Stomach (tissue), 9 donors: ENCODE data around the gene ZBTB44. TPM values are rescaled to one million over a fixed set of nuclear protein-coding genes. Genes with fewer than 3 reads are reported as not detected.
"Not testable (repeated sequence)": the region's sequence is repeated elsewhere in the genome, so short reads cannot be mapped to it uniquely, and the experiment has no call there.

Experiments
- DNase-seq, 2 donors: peaks; one replicate each; pipeline versions ENCODE4 v3.0.0 to v3.0.0-alpha.2; 2013 to 2019
- H3K27ac ChIP-seq, 5 donors: fragments of 200-600 bp in 4 of 5; sonication (generic) in 4 of 5; one replicate each; pipeline ENCODE4 v1.5.1; 2013 to 2019; ENCODE audit warnings: mild to moderate bottlenecking in 1 of 5, moderate library complexity in 1 of 5
- H3K27me3 ChIP-seq, 3 donors: fragments of 200-600 bp; sonication (generic); one replicate each; pipeline ENCODE4 v1.5.1; 2017 to 2019; ENCODE audit warnings: mixed run types in 1 of 3
- H3K36me3 ChIP-seq, 4 donors: fragments of 200-600 bp; sonication (generic); 1 replicate in 3 of 4; 2 replicates in 1 of 4; pipeline ENCODE4 v1.5.1; 2016 to 2019
- H3K4me1 ChIP-seq, 4 donors: fragments of 200-600 bp; sonication (generic); one replicate each; pipeline ENCODE4 v1.5.1; 2016 to 2019
- H3K4me3 ChIP-seq, 4 donors: fragments of 200-600 bp; sonication (generic) in 3 of 4; one replicate each; pipeline ENCODE4 v1.5.1; 2016 to 2019; ENCODE audit warnings: mild to moderate bottlenecking in 1 of 4
- H3K9me3 ChIP-seq, 4 donors: fragments of 200-600 bp; sonication (generic); one replicate each; pipeline ENCODE4 v1.5.1; 2016 to 2019
- EP300 ChIP-seq: sonication (generic); formaldehyde crosslinking; IDR thresholded peaks from one replicate; pipeline ENCODE4 v1.6.1; 2017; ENCODE audit warnings: antibody characterized with exemption
- POLR2A ChIP-seq, 4 donors: fragments of 450-650 bp; IDR thresholded peaks; one replicate each; pipeline ENCODE4 v1.6.1; 2016; ENCODE audit warnings: antibody characterized with exemption in 4 of 4, control low read depth in 2 of 4, mild to moderate bottlenecking in 1 of 4, moderate library complexity in 1 of 4
- POLR2AphosphoS5 ChIP-seq, 3 donors: sonication (generic); formaldehyde crosslinking; IDR thresholded peaks; one replicate each; pipeline ENCODE4 v1.6.1; 2016; ENCODE audit warnings: antibody characterized with exemption in 3 of 3
- WGBS, 5 donors: extraction: QIAGEN DNeasy Blood & Tissue Kit in 3 of 5; methylation state at CpG; one replicate each; pipeline versions ENCODE4 v1.1.5 to v1.1.7; 2013 to 2018; 5-methylcytosine and 5-hydroxymethylcytosine counted together
- intact Hi-C: fragments of 100-400 bp; cut with DNase I; formaldehyde crosslinking; loops from one replicate; pipeline ENCODE4 v1.15.1; 2023; ENCODE audit warnings: low total_unique reads
- polyA plus RNA-seq, 3 donors: library from polyadenylated mRNA; stranded (reverse); fragments of 200-250 nt; gene quantifications; one replicate each; pipeline ENCODE4 v1.2.3, GENCODE V29; 2013
- total RNA-seq, 5 donors: library from RNA; depleted of rRNA; stranded (reverse); fragments of >200 nt; gene quantifications; one replicate each; pipeline versions ENCODE4 v1.1.0 to v1.2.3, GENCODE V29; 2014 to 2016
- TF ChIP-seq, protein P1 (sequence below), 7 experiments: fragments of 450-650 bp in 4 of 7; fragments of 200-600 bp in 3 of 7; sonication (generic) in 3 of 7; IDR thresholded peaks; one replicate each; pipeline ENCODE4 v1.5.1; 2016 to 2019; ENCODE audit warnings: antibody characterized with exemption in 7 of 7, control low read depth in 2 of 7, mild to moderate bottlenecking in 1 of 7
- donor health status: healthy with polysubstance abuse.
- donor health status: Bipolar disorder and iron deficiency.
- donor health status: healthy.

Gene ZBTB44
- total and polyA plus RNA-seq, 8 donors: 8.4 to 123 (median 35.9) TPM

DNA sequence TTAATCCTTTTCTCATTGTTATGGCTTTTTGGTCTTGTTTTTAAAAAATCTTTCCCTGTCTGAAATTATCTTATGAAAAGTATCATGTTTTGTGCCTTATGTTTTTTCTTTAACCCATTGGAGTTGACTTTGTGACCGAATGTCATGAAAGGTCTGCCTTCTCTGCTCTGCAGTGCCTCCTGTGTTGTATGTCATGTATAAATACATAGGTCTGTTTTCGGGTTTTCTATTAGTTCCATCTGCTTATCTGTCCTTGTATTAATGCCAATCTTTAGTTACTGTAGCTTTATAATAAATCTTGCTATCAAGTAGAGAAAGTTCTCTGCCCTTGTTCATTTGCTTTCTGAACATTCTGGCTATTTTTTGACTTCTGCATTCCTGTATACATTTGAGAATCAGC is 73.0 kb downstream of the ZBTB44 start:
- H3K9me3 ChIP-seq: no peaks in the 10 kb centered on the region
- H3K4me1 ChIP-seq: peaks cover 0 to 42% (median 23%) of the 10 kb centered on the region in 4 donors
- H3K4me3 ChIP-seq: no peak overlapping the region
- no peak overlapping the region for H3K27ac ChIP-seq
- peaks cover 4 to 28% (median 23%) of the 10 kb centered on the region in 4 donors for H3K36me3 ChIP-seq
- intact Hi-C loops: no loop called here
- 78 to 89% (median 87%) methylated on average over 2 of the region's 2 CpGs for WGBS, 5 donors
- DNase-seq: no peak
- no peak for TF ChIP-seq POLR2A (IDR thresholded peaks at IDR 0.05)
- TF ChIP-seq, protein P1, sequence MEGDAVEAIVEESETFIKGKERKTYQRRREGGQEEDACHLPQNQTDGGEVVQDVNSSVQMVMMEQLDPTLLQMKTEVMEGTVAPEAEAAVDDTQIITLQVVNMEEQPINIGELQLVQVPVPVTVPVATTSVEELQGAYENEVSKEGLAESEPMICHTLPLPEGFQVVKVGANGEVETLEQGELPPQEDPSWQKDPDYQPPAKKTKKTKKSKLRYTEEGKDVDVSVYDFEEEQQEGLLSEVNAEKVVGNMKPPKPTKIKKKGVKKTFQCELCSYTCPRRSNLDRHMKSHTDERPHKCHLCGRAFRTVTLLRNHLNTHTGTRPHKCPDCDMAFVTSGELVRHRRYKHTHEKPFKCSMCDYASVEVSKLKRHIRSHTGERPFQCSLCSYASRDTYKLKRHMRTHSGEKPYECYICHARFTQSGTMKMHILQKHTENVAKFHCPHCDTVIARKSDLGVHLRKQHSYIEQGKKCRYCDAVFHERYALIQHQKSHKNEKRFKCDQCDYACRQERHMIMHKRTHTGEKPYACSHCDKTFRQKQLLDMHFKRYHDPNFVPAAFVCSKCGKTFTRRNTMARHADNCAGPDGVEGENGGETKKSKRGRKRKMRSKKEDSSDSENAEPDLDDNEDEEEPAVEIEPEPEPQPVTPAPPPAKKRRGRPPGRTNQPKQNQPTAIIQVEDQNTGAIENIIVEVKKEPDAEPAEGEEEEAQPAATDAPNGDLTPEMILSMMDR (IDR thresholded peaks at IDR 0.05): no peak
- no peak for TF ChIP-seq EP300
- TF ChIP-seq POLR2AphosphoS5 (IDR thresholded peaks at IDR 0.05): no peak
- no peaks in the 10 kb centered on the region for H3K27me3 ChIP-seq

DNA sequence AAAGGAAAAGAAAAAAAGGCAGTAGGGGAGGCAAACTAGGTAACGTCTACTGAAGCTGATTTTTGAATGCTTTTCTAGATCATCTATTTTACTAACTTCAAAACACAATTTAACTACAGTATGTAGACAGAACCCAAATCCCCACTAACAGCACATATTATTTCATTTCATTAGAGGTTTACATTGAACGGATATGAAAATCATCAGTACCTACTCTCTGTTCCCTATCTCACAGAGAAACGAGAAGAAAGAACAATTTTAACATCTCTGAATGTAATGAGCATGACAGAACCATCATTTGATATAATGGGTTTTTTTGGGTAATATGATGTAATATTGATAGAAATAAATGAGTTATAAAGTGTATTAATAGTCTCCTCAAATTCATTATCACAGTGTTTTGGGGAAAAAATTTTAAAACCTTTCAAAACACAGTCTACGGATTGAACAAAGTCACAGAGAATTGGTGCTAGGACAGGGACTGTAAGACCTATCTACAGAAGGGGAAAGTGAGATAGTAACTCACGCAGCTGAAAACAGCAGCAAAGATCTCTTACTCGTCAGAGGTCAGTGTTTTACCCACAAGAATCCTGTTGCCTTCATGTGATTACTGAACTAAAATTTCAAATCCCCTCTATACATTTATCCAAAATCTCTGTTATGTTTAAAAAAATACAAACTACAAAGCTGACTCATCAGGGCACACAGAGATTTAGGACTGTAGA is 77.3 kb downstream of the ZBTB44 start:
- H3K4me3 ChIP-seq: no peak overlapping the region
- no peak for DNase-seq
- peaks cover 0 to 10% (median 4%) of the 10 kb centered on the region in 4 donors for H3K4me1 ChIP-seq
- no peak overlapping the region for H3K27ac ChIP-seq
- intact Hi-C loops: no loop called here
- no peaks in the 10 kb centered on the region for H3K9me3 ChIP-seq
- no peak for TF ChIP-seq EP300
- TF ChIP-seq POLR2A (IDR thresholded peaks at IDR 0.05): no peak
- no peak for TF ChIP-seq POLR2AphosphoS5 (IDR thresholded peaks at IDR 0.05)
- TF ChIP-seq, protein P1 (IDR thresholded peaks at IDR 0.05): no peak
- 87 to 91% (median 90%) methylated on average over 6 of the region's 6 CpGs for WGBS, 5 donors
- H3K27me3 ChIP-seq: no peaks in the 10 kb centered on the region
- peaks cover 13 to 61% (median 58%) of the 10 kb centered on the region in 4 donors for H3K36me3 ChIP-seq

DNA sequence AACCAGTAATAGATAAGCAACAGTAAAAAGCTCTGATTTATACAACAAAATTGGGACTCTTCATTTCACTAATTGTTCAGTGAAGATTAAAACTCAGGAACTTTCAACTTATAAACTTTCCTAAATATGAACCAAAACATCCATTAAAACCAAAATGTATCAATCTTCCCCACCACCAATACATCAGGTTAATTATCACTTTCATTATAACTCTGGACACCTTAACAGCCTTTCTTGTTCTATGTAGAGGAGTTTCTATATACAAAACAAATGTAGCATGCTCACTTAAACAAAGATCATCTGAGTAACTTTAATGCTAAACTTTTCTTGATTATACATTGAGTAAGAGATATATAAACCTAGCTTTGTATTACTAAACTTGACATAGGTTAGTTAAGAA is 80.4 kb downstream of the ZBTB44 start:
- no peak for DNase-seq
- Histone ChIP-seq H3K27me3 (no peaks in the 10 kb centered on the region), H3K27ac (no peak overlapping the region), H3K9me3 (no peaks in the 10 kb centered on the region), H3K4me3 (no peak overlapping the region), H3K4me1 (no peaks in the 10 kb centered on the region), H3K36me3 (peaks cover 13 to 68% (median 63%) of the 10 kb centered on the region in 4 donors)
- no peak for TF ChIP-seq EP300
- no peak for TF ChIP-seq POLR2A (IDR thresholded peaks at IDR 0.05)
- TF ChIP-seq, protein P1 (IDR thresholded peaks at IDR 0.05): no peak
- TF ChIP-seq POLR2AphosphoS5 (IDR thresholded peaks at IDR 0.05): no peak
- intact Hi-C loops: no loop called here

DNA sequence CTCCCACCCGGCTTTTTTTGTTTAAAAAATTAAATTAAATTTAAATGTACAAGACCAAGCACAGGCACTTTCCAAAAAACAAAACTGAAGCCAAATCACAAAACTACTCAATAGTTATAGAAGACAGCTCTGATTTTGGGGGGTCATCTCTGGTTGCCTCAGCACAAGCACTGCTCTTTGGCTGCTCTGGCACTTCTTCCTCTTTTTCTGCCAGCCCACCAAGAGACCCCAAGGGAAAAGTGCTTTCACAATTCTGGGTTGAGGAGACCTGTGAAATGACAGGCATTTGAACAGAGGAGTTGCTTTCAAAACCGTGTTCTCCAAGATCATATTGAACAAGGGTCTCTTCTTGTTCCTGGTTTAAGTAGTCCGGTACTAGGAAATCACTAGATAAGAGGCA is 80.8 kb downstream of the ZBTB44 start:
- not testable (repeated sequence) for H3K4me1 ChIP-seq
- 79 to 93% (median 89%) methylated on average over 3 of the region's 3 CpGs for WGBS, 5 donors
- peaks cover 13 to 64% (median 61%) of the 10 kb centered on the region in 4 donors for H3K36me3 ChIP-seq

DNA sequence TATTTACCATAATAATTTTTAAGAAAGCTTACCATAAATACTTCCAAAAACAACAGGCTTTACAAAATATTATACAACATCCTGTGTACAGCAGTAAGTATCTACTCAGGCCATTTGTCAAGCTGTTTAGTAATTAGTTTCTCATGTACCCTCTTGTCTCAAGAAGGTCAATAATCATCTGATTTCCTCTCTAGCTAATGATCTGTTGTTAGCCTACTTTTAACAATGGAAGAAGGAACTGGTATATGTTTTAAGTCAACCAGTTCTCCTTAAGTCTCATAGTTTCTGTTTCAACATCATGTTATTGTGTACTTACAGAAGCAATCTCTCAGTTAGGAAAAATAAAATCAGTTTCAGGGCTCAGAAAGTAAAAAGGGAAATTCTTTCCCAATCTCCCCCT is 81.2 kb downstream of the ZBTB44 start:
- DNase-seq, intact Hi-C loops, H3K27me3 ChIP-seq, H3K27ac ChIP-seq, H3K9me3 ChIP-seq, H3K4me1 ChIP-seq, H3K4me3 ChIP-seq: not testable (repeated sequence)
- peaks cover 13 to 62% (median 58%) of the 10 kb centered on the region in 4 donors for H3K36me3 ChIP-seq

More for the DNA sequence above, 80.8 kb downstream of the ZBTB44 start:
- H3K27me3 ChIP-seq, H3K27ac ChIP-seq, H3K4me3 ChIP-seq, intact Hi-C loops, DNase-seq, H3K9me3 ChIP-seq: not testable (repeated sequence)
